ENCODE data around the gene HMCN1. TPM values are rescaled to one million over a fixed set of nuclear protein-coding genes. Genes with fewer than 3 reads are reported as not detected.

HMCN1 gene
- total RNA-seq, 6 experiments from 2014 or later: 4.7 to 7.5 (median 5.7) TPM

DNA sequence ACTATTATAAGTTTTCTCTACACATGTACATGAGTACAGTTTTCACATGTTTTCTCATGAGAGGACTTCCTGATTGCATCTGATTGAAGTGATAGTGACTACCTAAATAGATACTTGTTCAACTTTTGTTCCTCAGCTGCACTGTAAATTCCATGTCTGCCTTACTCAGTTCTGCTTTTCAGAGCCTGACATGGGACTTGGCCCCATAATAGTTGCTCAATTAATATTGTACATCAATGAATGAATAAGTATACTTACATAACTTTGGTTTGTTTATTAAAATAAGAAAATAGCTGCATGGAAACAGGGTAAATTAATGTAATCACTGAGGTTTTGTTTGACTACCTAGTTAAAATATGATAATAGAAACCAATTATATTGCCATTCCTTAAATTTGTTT lies 78.7 kb downstream of the HMCN1 start:
- ATAC-seq (no peak), DNase-seq (no peak)
- H3K9me3 ChIP-seq: peaks cover 0 to 2% (median 0%) of the 10 kb centered on the region in 4 donors
- H3K4me1 ChIP-seq: no peaks in the 10 kb centered on the region
- no peak overlapping the region for H3K27ac ChIP-seq
- no peaks in the 10 kb centered on the region for H3K27me3 ChIP-seq
- H3K36me3 ChIP-seq: no peaks in the 10 kb centered on the region
- H3K4me3 ChIP-seq: no peak overlapping the region
- TF ChIP-seq POLR2A (IDR thresholded peaks at IDR 0.05): no peak
- TF ChIP-seq, protein P1, sequence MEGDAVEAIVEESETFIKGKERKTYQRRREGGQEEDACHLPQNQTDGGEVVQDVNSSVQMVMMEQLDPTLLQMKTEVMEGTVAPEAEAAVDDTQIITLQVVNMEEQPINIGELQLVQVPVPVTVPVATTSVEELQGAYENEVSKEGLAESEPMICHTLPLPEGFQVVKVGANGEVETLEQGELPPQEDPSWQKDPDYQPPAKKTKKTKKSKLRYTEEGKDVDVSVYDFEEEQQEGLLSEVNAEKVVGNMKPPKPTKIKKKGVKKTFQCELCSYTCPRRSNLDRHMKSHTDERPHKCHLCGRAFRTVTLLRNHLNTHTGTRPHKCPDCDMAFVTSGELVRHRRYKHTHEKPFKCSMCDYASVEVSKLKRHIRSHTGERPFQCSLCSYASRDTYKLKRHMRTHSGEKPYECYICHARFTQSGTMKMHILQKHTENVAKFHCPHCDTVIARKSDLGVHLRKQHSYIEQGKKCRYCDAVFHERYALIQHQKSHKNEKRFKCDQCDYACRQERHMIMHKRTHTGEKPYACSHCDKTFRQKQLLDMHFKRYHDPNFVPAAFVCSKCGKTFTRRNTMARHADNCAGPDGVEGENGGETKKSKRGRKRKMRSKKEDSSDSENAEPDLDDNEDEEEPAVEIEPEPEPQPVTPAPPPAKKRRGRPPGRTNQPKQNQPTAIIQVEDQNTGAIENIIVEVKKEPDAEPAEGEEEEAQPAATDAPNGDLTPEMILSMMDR (IDR thresholded peaks at IDR 0.05): no peak
- intact Hi-C loops (cut with DNase I): loop anchor here (10.0 kb wide), 1 partner anchor 402 kb away; no protein-coding TSS in a partner anchor

DNA sequence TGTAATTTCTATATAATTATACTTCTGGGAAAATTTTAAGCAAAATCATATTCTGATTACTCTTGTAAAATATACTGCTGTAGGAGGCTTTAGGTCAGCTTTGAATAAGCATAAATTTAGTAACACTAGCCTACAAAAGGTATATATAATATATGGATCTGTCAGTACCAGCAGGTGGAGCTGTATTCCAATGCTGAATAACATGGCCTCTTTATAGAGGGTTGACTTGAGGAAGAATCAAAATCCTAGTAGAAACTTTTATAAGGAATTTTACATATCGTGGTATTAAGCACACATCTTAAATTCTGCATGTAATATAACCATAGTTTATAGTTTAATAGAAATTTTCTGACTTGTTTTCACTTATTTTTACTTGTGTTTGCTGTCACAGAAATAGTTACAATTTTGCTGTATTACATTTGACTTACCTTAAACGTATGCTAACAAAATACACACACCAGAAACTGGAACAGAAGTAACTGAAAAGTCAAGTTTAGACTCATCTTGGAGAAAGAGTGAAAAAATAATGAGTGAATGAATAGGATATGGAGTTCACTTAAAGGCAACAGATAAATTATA lies 79.3 kb downstream of the HMCN1 start:
- intact Hi-C loops (cut with DNase I): loop anchor here (10.0 kb wide), 1 partner anchor 401 kb away; no protein-coding TSS in a partner anchor
- DNase-seq (no peak), ATAC-seq (peak; percentile 76 to 87 (median 80))
- H3K9me3 ChIP-seq: peaks cover 0 to 2% (median 0%) of the 10 kb centered on the region in 4 donors
- 53% methylated on average over 2 of the region's 2 CpGs for WGBS (ENCODE audit: insufficient coverage, low coverage, low lambda C conversion rate, missing lambda C conversion rate)
- H3K4me3 ChIP-seq: no peak overlapping the region
- H3K27ac ChIP-seq: no peak overlapping the region
- no peak for TF ChIP-seq POLR2A (IDR thresholded peaks at IDR 0.05)
- TF ChIP-seq, protein P1 (IDR thresholded peaks at IDR 0.05): peak; percentile 58 to 67 (median 66)
- no peaks in the 10 kb centered on the region for H3K4me1 ChIP-seq
- H3K27me3 ChIP-seq: no peaks in the 10 kb centered on the region
- H3K36me3 ChIP-seq: no peaks in the 10 kb centered on the region

DNA sequence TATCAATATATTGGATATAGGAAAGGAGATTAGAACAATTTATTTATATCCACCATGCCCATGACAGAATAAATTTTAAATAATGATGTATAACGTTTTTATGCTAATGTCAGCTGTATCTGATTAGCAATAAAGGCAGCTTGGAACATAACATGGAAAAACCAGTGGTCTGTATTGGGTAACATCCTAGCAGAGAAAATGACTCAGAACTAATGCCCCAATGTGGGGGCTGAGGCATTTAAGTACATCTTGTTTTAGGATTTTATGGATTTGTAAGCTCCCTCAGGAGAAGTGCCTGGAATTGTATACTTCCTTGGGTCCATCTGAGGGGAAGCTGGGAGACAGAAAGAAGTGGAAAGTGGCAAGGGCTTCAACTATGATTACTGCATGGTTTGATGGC lies 82.3 kb downstream of the HMCN1 start:
- no peaks in the 10 kb centered on the region for H3K4me1 ChIP-seq
- peaks cover 0 to 2% (median 0%) of the 10 kb centered on the region in 4 donors for H3K9me3 ChIP-seq
- no peak for ATAC-seq
- H3K4me3 ChIP-seq: no peak overlapping the region
- no peaks in the 10 kb centered on the region for H3K27me3 ChIP-seq
- no peaks in the 10 kb centered on the region for H3K36me3 ChIP-seq
- 36% methylated on average over 1 of the region's 1 CpG for WGBS (ENCODE audit: insufficient coverage, low coverage, low lambda C conversion rate, missing lambda C conversion rate)
- no peak for DNase-seq
- intact Hi-C loops (cut with DNase I): loop anchor here (10.0 kb wide), 1 partner anchor 398 kb away; no protein-coding TSS in a partner anchor
- no peak overlapping the region for H3K27ac ChIP-seq
- TF ChIP-seq, protein P1 (IDR thresholded peaks at IDR 0.05): no peak
- TF ChIP-seq POLR2A (IDR thresholded peaks at IDR 0.05): no peak

DNA sequence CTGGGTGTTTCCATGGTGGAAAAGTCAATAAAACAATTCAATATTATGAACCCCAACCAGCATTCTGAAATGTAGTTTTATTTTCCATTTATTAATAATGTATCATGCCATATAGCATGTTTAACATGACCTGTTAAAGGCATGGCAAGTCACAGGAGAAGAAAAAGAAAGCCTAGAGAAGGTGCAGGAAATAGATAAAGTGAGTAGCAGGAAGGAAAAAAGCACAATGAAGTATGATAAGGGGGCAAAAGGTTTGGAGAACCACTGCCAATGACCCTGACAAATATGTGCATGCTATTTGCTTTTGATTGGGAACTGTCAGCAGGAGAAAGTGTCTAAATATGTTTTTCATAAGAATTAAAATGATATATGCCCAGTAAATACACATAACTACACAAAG lies 85.6 kb downstream of the HMCN1 start:
- TF ChIP-seq POLR2A (IDR thresholded peaks at IDR 0.05): no peak
- TF ChIP-seq, protein P1 (IDR thresholded peaks at IDR 0.05): no peak
- intact Hi-C loops (cut with DNase I): loop anchor here (10.0 kb wide), 1 partner anchor 395 kb away; no protein-coding TSS in a partner anchor
- H3K27ac ChIP-seq: no peak overlapping the region

More for the DNA sequence above, 85.6 kb downstream of the HMCN1 start:
- peaks cover 0 to 2% (median 0%) of the 10 kb centered on the region in 4 donors for H3K9me3 ChIP-seq
- no peak for DNase-seq
- H3K4me3 ChIP-seq: no peak overlapping the region
- no peaks in the 10 kb centered on the region for H3K27me3 ChIP-seq
- no peaks in the 10 kb centered on the region for H3K36me3 ChIP-seq
- peak in 3 of 4 donors; percentile 26 to 32 (median 28) for ATAC-seq
- H3K4me1 ChIP-seq: peaks cover 0 to 6% (median 0%) of the 10 kb centered on the region in 4 donors

All from right lobe of liver (tissue), 6 donors.